ENCODE results near the gene SAFB2. TPM values are rescaled to one million over a fixed set of nuclear protein-coding genes. Genes with fewer than 3 reads are reported as not detected.

The SAFB2 gene
- total and polyA plus RNA-seq, 10 of the 15 experiments (the other 5 are each of a cell fraction or from before 2014, with no cell fraction given), result 4.5 to 89.2 (median 42.9) TPM

DNA sequence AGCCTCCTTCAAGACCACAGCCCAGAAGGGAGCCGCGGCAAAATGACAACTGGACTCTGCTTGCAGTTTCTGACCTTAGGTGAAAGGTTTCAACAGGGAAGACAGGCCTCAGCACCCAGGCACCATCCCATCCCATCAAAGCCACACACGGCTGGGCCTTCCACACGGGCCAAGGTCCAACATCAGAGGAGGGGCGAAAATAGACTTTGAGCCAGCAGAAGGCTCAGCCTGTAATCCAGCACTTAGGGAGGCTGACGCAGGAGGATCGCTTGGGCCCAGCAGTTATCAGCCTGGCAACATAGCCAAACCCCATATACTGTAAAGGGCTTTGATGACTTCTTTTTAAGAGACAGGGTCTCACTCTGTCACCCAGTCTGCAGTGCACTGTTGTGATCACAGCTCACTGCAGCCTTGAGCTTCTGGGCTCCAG lies 28.0 kb downstream of the SAFB2 start:
- RAD21 ChIA-PET (ENCODE audit: unreplicated experiment), result no interaction called here
- Histone ChIP-seq H3K27ac (ENCODE audit: control insufficient read depth, insufficient read depth) (no peak overlapping the region), H3K4me3 (no peak overlapping the region), H4K20me1 (ENCODE audit: control insufficient read depth, insufficient read depth) (no peaks in the 10 kb centered on the region), H3K79me2 (ENCODE audit: control insufficient read depth, insufficient read depth, low read length) (no peaks in the 10 kb centered on the region), H3K9ac (ENCODE audit: control insufficient read depth, insufficient read depth, low read length) (no peak overlapping the region), H2AFZ (ENCODE audit: control insufficient read depth, low read depth, low read length) (no peak overlapping the region), H3K36me3 (ENCODE audit: control insufficient read depth in 2 of 2, insufficient read depth in 2 of 2, low read length in 1 of 2) (peaks cover 42 to 57% of the 10 kb centered on the region in 2 experiments), H3K9me3 (replicated peaks; ENCODE audit: control insufficient read depth, insufficient read depth, low read length) (no peaks in the 10 kb centered on the region), H3K27me3 (replicated peaks in 1 of 2; ENCODE audit: control insufficient read depth in 2 of 2, insufficient read depth in 2 of 2, low read length in 1 of 2) (no peaks in the 10 kb centered on the region), H3K4me2 (ENCODE audit: control insufficient read depth, insufficient read depth) (no peak overlapping the region), H3K4me1 (ENCODE audit: control insufficient read depth, insufficient read depth, low read length) (no peaks in the 10 kb centered on the region)
- SMC1A ChIA-PET (ENCODE audit: uncharacterized antibody, unreplicated experiment), result no interaction called here
- no TSS peak for BruUV-seq (replicated peaks)
- intact Hi-C loops (cut with micrococcal nuclease; ENCODE audit: unreplicated experiment) (no loop called here), in situ Hi-C loops (cut with MboI) (no loop called here)
- CTCF ChIA-PET, result interaction anchor here (0.8 kb wide), 1 partner anchor 10 kb away, joined by 4 read pairs; no protein-coding TSS in a partner anchor
- 100% methylated on average over 7 of the region's 7 CpGs for WGBS (ENCODE audit: insufficient coverage, insufficient replicate concordance, low lambda C conversion rate, missing lambda C conversion rate)
- FAIRE-seq, result no peak
- no peak for ATAC-seq
- DNase-seq (ENCODE audit: low read depth, low spot score), result no peak
- POLR2A ChIA-PET, result interaction anchor here (0.9 kb wide), 1 partner anchor 9 kb away, joined by 3 read pairs; no protein-coding TSS in a partner anchor
- TF ChIP-seq BHLHE40 (IDR thresholded peaks at IDR 0.05; ENCODE audit: borderline replicate concordance in 1 of 2, low read depth in 2 of 2, low read length in 1 of 2) (no peak), CHD1 (IDR thresholded peaks at IDR 0.05; ENCODE audit: low read depth, low read length) (no peak), SP1 (IDR thresholded peaks at IDR 0.05; ENCODE audit: low read depth, low read length) (no peak), PML (IDR thresholded peaks at IDR 0.05; ENCODE audit: low read length) (no peak), NFXL1 (IDR thresholded peaks at IDR 0.05; ENCODE audit: borderline replicate concordance) (no peak), NFYA (IDR thresholded peaks at IDR 0.05; ENCODE audit: borderline replicate concordance, low read depth, low read length) (no peak), TAF1 (IDR thresholded peaks at IDR 0.05; ENCODE audit: borderline replicate concordance, low read depth, low read length) (no peak)
- TF ChIP-seq, protein P1, sequence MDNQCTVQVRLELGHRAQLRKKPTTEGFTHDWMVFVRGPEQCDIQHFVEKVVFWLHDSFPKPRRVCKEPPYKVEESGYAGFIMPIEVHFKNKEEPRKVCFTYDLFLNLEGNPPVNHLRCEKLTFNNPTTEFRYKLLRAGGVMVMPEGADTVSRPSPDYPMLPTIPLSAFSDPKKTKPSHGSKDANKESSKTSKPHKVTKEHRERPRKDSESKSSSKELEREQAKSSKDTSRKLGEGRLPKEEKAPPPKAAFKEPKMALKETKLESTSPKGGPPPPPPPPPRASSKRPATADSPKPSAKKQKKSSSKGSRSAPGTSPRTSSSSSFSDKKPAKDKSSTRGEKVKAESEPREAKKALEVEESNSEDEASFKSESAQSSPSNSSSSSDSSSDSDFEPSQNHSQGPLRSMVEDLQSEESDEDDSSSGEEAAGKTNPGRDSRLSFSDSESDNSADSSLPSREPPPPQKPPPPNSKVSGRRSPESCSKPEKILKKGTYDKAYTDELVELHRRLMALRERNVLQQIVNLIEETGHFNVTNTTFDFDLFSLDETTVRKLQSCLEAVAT (IDR thresholded peaks at IDR 0.05), result no peak
- TF ChIP-seq, protein P2, sequence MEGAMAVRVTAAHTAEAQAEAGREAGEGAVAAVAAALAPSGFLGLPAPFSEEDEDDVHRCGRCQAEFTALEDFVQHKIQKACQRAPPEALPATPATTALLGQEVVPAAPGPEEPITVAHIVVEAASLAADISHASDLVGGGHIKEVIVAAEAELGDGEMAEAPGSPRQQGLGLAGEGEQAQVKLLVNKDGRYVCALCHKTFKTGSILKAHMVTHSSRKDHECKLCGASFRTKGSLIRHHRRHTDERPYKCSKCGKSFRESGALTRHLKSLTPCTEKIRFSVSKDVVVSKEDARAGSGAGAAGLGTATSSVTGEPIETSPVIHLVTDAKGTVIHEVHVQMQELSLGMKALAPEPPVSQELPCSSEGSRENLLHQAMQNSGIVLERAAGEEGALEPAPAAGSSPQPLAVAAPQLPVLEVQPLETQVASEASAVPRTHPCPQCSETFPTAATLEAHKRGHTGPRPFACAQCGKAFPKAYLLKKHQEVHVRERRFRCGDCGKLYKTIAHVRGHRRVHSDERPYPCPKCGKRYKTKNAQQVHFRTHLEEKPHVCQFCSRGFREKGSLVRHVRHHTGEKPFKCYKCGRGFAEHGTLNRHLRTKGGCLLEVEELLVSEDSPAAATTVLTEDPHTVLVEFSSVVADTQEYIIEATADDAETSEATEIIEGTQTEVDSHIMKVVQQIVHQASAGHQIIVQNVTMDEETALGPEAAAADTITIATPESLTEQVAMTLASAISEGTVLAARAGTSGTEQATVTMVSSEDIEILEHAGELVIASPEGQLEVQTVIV (IDR thresholded peaks at IDR 0.05; ENCODE audit: borderline replicate concordance, partially characterized antibody), result no peak
- TF ChIP-seq, protein P3, sequence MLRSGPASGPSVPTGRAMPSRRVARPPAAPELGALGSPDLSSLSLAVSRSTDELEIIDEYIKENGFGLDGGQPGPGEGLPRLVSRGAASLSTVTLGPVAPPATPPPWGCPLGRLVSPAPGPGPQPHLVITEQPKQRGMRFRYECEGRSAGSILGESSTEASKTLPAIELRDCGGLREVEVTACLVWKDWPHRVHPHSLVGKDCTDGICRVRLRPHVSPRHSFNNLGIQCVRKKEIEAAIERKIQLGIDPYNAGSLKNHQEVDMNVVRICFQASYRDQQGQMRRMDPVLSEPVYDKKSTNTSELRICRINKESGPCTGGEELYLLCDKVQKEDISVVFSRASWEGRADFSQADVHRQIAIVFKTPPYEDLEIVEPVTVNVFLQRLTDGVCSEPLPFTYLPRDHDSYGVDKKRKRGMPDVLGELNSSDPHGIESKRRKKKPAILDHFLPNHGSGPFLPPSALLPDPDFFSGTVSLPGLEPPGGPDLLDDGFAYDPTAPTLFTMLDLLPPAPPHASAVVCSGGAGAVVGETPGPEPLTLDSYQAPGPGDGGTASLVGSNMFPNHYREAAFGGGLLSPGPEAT (IDR thresholded peaks at IDR 0.05; ENCODE audit: low read depth), result no peak
- TF ChIP-seq, protein P4, sequence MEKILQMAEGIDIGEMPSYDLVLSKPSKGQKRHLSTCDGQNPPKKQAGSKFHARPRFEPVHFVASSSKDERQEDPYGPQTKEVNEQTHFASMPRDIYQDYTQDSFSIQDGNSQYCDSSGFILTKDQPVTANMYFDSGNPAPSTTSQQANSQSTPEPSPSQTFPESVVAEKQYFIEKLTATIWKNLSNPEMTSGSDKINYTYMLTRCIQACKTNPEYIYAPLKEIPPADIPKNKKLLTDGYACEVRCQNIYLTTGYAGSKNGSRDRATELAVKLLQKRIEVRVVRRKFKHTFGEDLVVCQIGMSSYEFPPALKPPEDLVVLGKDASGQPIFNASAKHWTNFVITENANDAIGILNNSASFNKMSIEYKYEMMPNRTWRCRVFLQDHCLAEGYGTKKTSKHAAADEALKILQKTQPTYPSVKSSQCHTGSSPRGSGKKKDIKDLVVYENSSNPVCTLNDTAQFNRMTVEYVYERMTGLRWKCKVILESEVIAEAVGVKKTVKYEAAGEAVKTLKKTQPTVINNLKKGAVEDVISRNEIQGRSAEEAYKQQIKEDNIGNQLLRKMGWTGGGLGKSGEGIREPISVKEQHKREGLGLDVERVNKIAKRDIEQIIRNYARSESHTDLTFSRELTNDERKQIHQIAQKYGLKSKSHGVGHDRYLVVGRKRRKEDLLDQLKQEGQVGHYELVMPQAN (conservative IDR thresholded peaks at IDR 0.05), result no peak
- TF ChIP-seq, protein P5, sequence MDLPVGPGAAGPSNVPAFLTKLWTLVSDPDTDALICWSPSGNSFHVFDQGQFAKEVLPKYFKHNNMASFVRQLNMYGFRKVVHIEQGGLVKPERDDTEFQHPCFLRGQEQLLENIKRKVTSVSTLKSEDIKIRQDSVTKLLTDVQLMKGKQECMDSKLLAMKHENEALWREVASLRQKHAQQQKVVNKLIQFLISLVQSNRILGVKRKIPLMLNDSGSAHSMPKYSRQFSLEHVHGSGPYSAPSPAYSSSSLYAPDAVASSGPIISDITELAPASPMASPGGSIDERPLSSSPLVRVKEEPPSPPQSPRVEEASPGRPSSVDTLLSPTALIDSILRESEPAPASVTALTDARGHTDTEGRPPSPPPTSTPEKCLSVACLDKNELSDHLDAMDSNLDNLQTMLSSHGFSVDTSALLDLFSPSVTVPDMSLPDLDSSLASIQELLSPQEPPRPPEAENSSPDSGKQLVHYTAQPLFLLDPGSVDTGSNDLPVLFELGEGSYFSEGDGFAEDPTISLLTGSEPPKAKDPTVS (IDR thresholded peaks at IDR 0.05; ENCODE audit: low read depth, low read length), result no peak
- TF ChIP-seq, protein P6, sequence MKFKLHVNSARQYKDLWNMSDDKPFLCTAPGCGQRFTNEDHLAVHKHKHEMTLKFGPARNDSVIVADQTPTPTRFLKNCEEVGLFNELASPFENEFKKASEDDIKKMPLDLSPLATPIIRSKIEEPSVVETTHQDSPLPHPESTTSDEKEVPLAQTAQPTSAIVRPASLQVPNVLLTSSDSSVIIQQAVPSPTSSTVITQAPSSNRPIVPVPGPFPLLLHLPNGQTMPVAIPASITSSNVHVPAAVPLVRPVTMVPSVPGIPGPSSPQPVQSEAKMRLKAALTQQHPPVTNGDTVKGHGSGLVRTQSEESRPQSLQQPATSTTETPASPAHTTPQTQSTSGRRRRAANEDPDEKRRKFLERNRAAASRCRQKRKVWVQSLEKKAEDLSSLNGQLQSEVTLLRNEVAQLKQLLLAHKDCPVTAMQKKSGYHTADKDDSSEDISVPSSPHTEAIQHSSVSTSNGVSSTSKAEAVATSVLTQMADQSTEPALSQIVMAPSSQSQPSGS (IDR thresholded peaks at IDR 0.05; ENCODE audit: low read length), result no peak
